ENCODE measurements around the gene RPS6KA2.

The RPS6KA2 gene

DNA sequence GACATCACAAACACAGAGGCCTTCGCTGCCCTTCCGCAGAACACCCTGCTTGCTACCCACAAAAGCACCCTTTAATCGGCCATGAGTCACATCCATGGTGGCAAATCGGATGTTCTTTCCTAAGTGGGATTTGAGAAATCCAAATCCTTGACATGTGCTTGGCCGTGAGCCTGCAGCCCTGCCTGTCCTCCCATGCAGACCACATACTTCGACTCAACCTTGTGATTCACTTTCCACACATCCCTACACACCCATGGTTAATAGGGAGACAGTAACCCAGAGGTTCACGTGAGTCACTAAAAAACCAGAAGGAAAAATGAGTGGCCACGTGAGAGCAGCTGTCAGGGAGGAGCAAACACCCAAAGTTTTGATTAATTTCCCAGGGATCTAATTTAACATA, 59.9 kb downstream of the RPS6KA2 start:
- DNase-seq, result no peak

DNA sequence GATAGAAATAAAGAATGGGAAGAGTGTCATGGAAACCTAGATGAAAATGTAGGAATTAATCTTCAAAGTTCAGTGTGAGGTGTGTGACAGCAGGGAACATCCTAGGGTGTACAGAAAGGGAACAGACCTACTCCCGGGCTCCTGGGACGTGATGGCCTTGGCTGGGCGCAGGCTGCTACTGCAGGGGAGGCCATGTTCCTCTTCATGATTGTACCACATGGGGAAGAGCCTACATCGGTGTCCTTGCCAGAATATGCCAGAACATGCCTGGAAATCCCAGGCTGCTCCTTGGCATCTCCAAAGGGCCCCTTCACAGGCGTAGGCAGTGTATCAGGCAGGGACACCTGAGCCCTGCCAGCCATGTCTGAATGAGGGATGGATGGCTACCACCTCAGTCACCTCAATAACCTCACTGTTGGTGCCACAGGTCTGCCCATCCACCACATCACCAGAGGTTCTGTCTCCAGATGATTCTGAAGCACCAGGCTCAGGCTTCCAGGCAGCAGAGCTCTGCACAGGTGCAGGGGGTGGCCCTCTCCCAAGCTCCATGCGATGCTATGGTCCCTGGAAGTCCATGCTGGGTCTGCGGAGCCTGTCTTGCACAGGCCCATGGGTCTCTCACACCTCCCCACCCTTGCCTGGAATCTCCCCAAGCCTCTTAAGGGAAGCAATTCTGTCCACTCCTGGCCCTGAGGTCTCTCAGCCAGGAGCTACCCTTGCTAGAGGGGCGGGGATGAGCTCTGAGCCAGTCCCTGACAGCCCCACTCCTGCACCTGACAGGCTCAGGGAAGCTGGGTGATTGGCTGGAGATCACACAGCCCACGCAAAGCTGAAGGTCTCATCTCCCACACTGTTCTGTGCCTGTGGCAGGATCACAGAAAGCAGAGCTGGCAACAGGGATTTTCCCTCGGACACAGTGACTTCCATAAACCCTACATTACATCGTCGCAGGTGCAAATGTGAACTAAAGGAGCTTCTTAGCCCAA, 60.7 kb downstream of the RPS6KA2 start:
- no peak for DNase-seq

DNA sequence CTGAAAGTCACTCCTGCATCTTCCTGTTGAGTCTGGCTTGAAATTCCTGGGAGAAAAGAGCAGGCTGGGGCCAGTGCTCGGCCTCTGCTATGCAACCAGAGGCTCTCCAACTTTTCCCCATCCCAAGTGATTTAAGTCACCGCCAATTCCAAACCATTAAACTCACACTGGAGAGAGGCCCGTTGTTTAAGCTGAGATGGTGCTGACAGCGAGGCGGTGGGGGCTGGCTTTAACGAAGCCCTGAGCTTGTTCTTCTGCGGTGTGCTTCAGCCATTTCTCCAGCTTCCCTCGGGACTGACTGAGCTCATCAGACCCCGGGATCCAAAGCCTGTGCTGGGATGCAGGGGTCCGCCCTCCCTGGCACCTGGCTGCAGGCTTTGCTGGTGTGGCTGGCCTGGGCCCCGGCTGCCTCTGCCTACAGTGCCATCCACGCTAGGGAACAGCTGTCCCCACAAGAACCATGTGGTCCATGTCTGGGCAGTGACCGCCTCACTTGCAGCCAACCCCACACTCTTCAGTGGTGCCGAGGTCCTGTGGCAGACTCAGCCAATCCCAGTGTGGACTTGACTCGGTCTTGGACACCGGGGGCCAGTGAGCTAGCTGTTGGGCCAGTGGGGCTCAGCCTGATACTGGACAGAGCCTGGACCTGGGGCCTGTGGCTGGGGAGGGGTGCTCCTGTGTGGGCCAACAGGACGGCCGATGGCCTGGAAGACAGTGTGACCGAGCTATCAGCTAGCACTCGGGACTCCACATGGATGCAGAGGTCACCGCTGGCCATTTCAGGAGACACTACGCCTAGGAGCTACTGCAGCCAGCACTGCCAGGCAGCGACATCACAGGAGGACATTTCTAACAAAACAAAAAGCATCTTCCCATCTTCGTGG, 61.7 kb downstream of the RPS6KA2 start:
- DNase-seq, result no peak

DNA sequence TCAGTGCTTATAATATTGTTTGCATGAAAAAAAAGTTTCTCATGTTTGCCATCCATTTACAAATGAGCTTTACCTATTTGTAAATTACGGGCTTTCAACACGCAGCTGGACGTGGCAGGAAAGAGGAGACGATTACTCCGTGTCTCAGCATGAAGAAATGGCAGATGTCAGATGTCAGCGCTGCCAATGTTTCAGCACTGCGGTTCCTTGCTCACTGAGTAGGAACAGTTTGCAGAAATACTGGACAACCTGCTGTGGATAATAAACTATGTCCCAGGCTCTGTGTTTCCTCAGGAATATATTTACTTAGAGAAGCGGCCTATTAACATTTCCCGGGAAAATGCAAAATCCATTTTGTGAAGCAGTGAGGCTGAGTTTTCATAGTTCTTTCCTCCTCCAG, 63.2 kb downstream of the RPS6KA2 start:
- no peak for DNase-seq

DNA sequence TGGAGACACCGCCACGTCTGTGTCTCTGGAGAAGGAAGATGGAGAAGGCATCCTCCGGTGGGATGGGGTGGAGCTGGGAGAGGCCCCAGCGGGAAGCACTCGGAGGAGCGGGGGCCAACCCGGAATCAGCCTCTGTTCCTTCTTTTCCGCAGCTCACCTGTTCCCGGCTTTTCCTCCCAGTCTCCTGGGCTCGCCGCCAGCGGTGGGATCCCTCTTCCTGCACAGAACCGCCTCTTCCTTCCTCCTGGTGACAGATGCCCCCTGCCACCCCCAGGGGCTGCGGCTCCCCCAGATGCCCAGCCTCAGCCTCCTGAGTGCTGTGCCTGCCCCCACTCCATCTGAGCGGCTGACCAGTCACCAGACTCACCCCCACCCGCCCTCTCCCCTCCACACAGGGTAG, 63.9 kb downstream of the RPS6KA2 start:
- no peak for DNase-seq

DNA sequence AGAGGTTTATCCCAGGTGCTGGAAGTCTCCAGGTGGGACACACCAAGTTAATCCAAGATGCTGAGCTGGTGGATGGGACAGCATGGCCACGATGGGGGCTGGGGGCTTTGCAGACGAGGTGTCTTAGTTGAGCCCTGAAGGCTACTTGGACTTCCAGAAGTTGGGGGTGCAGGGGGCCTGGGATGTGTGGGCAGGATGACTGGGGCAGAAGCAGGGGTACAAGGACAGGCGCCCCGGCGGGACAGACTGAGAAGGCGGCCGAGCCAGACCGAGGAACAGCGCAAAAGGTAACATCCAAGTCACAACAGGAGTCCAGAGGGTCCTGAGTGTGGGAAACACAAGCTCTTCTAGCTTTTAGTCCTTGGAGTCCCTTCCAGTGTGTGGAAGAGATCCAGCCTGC, 64.3 kb downstream of the RPS6KA2 start:
- DNase-seq, result no peak

DNA sequence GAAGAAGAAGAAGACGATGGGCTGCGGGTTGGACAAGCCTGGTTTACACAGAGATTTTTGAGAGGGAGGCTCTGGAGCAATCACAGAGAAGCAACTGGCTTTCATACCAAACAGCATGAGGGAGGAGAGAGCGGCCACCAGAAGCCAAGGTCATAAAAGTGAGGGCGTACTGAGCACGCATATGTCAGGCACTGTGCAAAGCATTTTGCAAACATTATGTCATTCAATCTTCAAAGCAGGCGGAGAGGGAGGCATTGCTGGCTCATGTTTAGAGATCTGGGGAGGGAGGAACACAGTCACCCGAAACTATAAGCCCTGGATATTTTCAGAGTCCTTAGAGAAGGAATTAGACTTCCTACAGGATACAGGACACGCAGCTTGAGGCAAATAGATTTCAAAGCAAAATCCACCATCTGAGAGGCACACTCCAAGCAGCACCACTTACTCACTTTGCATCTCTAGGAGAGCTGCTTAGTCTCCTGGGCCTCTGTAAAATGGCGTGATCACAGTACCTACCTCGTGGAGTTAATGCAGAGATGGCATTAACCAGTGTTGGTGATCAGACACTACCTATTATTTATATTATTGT, 65.2 kb downstream of the RPS6KA2 start:
- no peak for DNase-seq

DNA sequence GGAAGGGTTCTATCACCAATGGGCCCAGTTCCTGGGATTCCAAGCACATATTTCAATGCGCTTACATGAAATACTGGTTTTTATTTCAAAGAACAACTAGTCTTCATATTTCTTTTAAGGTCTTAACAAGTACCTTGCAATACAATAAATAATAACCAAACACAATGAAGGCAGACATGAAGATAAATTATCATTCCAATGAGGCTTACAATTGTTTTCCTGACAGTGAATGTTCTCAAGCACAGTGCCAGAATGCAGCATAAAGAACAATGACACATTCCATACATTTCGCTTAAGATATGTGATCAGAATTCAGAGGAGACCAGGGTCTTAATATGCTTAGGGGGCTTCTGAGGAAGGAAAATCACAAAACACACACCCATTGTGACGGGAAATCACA, 66.8 kb downstream of the RPS6KA2 start:
- no peak for DNase-seq

DNA sequence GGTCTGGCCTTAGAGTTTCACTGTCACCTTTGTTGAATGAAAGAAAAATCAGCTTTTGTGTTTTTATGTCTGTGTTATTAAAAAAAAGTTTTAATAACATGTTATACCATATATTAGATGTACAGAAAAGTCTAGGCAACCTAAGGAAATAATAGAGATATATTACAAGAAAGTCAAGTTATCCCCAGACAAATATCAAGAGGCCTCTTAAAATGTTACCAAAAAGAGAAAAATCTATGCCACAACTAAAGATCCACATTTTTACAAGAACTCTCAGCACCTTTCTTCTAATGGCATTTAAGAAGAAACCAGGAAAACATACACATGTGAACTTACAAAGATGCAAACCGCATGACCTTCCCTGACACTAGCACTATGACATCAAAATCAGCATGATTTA, 67.4 kb downstream of the RPS6KA2 start:
- no peak for DNase-seq

DNA sequence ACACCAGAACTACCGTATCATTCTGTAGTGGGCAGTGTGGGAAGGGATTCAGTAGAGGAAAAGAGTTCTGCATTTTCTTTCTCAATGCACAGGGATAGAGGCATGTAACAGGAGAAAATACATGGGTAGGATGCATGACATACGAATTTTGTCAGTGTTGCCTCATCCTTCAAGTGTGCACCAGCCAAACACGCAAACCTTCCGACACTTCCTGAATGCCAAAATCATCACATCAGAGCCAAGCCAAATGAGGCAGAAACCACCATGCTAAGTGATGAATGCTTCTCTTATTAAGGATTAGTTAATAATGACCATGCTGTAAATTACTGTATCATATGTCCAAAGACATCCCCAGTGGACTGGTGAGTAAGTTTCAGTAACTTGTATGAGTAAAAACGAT, 67.8 kb downstream of the RPS6KA2 start:
- no peak for DNase-seq

DNA sequence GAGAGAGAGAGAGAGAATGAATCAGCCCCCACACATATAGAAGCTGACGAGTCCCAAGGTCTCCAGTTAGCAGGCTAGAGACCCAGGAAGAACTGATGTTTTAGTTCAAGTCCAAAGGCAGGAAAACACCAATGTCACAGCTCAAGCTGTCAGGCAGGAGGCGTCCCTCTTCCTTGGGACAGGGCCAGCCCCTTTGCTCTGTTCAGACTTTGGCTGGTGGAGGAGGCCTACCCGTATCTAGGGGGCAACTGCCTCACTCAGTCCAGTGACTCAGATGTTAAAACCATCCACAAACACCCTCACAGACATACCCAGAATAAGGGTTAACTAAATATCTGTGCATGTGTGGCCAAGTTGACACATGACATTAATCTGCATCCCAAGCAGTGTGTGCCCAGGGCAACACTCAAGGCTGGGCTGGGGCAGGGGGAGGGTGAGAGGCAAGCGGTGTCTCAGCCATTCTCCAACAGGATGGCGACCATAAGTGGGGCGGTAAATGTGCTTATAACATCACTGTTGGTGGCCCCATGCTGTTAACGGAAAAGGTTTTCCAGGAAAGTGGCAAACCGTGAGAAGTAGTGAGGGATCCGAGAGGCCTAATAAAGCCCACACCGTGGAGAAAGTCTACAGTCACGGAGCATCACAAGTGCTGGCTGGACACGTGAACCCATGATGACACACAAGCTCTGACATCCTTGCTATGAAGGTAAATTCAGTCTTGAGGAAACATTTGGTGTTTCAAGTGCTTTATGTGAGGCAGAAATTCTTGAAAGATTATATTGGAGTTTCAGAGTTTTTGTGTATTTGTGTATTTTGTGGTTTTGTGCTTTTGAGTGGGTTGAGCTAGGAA, 68.7 kb downstream of the RPS6KA2 start:
- DNase-seq, result no peak

DNA sequence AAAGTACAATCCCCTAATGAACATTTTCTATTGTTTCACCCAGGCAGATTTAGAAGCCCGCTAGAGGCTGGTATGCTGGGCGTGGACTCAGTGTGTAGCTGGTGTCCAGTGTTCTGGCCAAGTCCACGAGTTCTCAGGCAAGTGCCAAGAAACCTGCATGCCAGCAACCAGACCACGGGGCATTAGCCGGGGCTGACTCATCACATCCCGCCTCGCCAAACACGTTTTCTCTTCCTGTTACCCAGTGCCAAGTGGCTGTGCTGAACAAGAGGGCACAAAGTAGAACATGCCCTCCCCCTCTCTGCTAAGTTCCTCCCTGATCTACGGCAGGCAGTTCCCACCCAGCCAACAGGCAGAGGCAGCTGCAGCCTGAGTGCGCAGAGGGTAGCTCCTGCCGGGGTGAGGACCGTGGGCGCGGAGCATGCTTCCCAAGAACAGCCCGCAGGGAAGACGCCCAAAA, 70.2 kb downstream of the RPS6KA2 start:
- DNase-seq, result no peak

DNA sequence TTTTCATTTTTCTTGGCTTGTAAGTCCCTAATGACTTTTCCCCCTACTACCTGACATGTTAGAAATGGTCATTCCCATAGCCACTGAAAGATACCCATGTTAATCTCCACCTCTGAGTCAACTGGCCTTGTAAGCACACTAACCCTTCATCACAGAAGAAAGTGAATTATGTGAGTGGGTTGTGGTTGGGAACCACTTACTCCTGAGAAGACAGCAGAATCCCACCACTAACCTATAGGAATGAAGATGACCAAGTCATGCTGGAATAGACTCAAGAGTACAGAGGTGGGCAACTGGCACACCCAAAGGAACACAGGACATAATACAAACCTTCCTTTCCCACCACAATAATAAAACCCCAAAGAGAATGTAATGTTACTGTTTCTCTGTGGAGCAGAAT, 70.7 kb downstream of the RPS6KA2 start:
- DNase-seq, result no peak

DNA sequence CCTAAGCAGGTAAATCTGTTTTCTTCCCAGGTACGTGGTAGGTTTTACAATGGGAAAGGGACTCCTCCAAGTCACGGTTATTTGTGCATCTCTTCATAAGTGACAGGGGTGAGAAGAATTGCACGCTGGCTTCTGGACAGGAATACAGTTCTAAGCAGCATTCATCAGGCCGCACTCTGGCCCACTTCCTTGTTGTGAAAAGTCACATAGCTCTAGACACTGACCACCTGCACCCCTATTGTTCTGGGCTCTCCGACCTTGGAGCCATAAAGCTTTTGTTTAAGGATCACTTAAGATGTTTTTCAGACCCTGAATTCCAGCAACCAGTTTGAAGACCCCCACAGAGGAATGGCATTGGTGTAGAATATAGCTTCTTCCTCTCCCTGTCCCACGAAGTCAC, 72.0 kb downstream of the RPS6KA2 start:
- no peak for DNase-seq

DNA sequence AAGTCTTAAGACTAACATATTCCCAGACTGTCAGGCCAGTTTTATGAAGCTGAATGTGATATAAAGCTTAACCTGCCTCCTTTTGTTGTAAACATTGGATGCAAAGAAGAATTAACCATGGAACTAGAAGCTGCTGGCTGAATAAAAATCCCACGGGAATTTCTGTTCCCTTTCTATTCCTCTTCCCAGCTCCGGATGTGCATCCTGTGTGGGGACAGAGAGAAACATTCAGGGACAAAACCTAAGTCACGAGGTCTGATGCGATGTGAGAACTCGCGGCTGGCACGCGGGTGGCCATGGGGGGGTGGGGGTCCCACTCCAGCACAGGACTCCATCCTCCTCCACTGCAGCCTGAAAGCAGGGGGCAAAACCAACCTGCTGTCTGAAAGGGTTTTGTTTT, 72.7 kb downstream of the RPS6KA2 start:
- DNase-seq, result no peak

DNA sequence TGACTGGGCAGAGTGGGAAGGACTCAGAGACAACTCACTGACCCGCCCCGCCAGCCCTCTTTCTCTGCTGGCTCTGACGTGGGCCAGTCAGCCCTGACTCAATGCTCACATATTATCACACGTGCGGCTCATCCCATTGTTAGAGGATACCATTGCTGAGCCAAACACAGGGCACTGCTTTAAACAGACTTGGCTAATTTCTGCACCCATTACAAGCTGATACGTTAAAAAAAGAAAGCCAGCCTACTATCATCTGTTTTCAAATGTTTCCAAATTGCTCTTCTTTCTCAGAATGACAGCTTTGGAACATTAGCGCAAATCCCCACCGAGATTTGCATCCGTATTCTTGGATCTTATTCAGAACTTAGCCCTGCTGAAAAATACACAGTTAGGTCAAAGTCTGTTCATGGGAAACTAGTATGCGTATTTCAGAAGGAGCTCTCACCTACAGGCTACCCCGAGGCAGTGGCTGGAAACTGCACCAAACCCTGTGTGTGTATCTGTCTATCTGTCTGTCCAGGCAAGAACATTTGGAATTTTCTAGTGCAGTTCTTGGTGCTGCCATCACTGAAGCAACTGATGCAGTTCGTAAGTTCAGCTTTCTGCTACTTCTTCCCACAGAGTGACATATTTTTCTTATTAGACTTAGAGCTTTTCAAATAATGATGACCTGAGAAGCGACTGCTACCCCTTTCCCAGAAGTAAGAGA, 73.3 kb downstream of the RPS6KA2 start:
- no peak for DNase-seq

DNA sequence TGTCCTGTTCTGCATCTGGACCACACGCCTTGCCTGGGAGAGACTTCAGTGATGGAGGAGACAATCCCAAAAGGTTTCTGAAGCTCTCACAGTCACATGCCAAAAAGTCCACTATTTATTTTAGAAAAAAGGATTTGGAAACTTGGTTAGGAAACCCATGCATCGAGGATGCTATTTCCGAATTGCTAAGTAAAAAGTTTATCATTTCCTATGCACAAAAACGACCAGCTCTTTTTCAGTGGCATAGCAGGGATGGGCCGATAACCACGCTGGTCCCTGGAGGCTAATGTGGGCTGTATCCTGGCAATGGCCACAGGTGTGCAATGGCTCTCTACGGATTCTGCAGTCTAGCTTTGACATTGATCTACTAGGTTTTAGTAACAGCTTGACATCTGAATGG, 74.5 kb downstream of the RPS6KA2 start:
- DNase-seq, result no peak

DNA sequence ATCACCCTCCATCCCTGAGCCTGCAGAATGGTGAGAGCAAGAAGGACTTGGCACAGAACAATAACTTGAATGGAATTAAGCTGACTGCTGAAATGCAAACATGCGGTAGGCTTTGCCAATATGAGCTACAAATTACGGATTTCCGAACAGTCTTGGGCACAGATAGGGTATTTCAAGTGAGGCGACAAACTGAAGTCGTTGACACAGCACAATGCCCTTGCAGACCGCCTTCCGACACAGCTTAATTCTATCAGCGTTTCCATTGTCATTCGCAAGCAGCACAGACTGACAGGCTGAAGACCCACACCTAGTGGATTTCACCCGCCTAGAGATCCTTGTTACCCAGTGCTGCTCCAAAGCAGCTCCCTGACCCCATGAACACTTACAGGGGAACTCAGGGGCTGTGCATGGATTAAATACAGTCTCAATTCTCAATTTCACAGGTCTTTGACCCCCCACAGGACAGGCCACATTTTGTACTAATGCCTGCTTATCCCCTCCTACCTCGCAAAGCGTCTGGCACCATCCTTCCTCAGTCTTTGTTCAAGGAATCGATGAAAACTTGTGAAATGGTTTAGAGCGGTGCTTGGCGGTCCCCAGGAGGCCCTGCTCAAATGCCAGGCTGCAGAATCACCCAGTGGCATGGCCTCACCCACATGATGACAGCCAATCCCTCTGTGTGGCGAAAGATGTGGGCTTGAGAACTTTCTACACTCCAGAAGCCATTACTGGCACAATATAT, 75.1 kb downstream of the RPS6KA2 start:
- DNase-seq, result no peak

DNA sequence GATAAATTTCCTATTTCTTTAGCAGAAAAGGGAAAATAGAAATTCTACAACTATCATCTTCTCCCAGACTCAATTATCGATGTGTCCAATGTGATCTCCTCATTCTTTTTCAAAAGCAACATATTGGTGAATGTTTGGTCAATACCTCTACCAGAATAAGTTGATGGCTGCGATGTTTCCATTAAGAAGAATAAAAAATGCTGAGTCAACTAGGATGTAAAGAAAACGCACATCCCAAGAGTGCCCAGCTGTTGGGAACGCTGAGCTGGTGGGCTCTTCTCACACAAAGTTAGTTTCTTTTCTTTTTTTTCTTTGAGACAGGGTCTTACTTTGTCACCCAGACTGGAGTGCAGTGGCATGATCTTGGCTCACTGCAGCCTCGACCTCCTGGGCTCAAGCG, 80.4 kb downstream of the RPS6KA2 start:
- no peak for DNase-seq

DNA sequence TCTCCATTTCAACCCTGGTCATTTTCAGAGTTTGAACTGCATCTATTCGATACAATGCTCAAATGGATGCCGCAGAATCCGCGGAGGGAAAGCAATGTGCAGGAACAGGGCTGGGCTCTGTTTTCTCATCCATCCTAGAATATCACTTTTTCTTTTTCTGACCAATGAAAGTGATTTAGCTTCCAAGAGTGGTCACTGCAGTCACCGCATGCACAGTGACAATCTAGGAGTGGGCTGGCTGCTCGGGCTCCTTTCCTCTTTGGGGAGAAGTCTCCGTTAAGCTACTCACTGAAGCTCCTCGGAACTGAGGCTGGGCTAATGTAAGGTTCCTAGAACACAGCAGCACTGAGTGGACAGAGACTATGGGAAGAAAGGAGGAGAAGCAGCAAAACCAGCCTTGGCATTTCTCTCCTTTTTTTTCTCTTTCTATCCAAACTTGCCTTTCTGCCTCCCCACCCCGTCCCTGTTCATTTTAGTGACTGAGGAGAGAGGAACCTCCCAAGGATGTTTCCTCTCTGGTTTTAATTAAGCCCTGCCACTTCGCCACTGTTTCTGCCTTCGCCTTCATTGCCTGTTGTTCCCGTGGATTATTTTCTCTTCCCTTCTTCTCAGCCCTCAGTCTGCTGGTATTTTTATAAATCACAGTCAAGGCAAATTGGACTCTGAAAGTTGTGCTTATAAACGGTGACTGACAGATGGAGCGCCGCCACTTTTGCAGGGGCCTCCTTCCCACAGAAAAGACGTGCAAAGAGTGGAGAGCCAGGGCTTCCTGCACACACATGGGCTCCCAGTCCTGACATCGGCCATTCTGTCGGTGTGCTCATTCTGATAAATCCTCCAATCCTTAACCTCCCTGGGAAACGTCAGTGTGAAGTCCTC, 81.7 kb downstream of the RPS6KA2 start:
- no peak for DNase-seq
